Ectodermal cell (in vitro differentiated cells): ENCODE measurements around the gene D2HGDH.

Source experiments
- H3K27ac ChIP-seq: 2 replicates; pipeline ENCODE4 v1.7.0; 2013; ENCODE audit warnings: mild to moderate bottlenecking, low read depth, low read length; ENCODE audit not compliant: insufficient read depth, poor library complexity, severe bottlenecking
- H3K27me3 ChIP-seq: 2 replicates; pipeline ENCODE4 v1.7.0; 2013; ENCODE audit warnings: mild to moderate bottlenecking, low read length; ENCODE audit not compliant: insufficient read depth, control insufficient read depth, poor library complexity, severe bottlenecking
- H3K36me3 ChIP-seq: one replicate; pipeline ENCODE4 v1.7.0; 2013; ENCODE audit warnings: low read length; ENCODE audit not compliant: control insufficient read depth, insufficient read depth
- H3K4me1 ChIP-seq: one replicate; pipeline ENCODE4 v1.7.0; 2013; ENCODE audit warnings: low read length; ENCODE audit not compliant: control insufficient read depth, insufficient read depth
- H3K4me3 ChIP-seq: 2 replicates; pipeline ENCODE4 v1.7.0; 2013; ENCODE audit warnings: low read depth, low read length, control low read depth; ENCODE audit not compliant: insufficient read depth
- H3K9me3 ChIP-seq: 2 replicates; pipeline ENCODE4 v1.7.0; 2013; ENCODE audit warnings: mild to moderate bottlenecking, low read length, moderate library complexity; ENCODE audit not compliant: control insufficient read depth
- WGBS, 2 experiments: methylation state at CpG; one replicate each; pipeline ENCODE4 v1.1.7; 2013; ENCODE audit warnings: missing lambda C conversion rate in 2 of 2; 5-methylcytosine and 5-hydroxymethylcytosine counted together

Gene D2HGDH

DNA sequence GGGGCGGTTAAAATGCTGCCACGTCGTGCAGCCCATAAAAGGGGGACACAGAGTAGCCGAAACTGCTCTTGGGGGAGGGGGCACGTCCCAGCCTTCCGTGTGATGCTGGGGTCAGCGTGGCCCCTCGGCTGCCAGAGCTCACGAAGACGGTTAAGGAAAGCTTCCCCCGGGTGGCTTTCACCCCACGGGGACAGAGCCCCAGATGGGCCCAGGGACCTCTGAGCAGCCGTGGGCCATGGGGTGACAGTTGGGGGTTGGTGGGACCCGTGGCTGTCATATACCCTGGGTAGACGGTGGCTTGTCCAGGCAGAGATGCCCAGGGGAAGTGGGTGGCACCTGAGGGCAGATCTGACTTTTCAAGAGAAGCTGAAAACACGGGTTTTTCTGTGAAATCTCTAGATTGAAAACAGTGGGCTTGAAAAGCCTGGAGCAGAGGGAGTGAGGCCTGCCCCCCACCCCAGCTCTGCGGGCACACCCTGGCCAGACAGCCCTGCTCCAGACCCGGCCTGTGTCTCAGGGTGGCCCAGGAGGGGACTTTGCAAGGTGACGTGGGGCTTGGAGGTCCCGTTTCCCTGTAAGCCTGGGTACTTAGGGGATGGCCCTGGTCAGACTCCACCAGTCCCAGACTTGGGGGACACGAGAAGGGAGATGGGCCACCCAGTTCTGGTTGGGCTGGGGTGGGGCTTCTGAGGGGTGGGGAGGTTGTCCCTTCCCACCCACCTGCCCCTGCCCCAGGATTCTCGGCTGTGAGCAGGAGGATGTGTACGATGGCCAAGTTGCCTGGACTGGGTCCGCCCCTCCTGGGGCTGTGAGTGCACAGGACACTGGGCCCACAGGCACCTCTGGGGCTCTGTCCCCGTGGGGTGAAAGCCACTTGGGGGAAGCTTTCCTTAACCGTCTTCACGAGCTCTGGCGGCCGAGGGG, 75.2 kb downstream of the D2HGDH start:
- H3K36me3 ChIP-seq, result no peaks in the 10 kb centered on the region
- no peak overlapping the region for H3K27ac ChIP-seq
- H3K4me1 ChIP-seq, result peaks cover 23% of the 10 kb centered on the region
- WGBS, 2 experiments, result 88 to 89% methylated on average over 29 of the region's 29 CpGs
- H3K4me3 ChIP-seq, result no peak overlapping the region
- H3K9me3 ChIP-seq, result no peaks in the 10 kb centered on the region
- H3K27me3 ChIP-seq, result peaks cover 4% of the 10 kb centered on the region

- H3K27ac ChIP-seq, result no peak overlapping the region
- no peaks in the 10 kb centered on the region for H3K27me3 ChIP-seq
- no peak overlapping the region for H3K4me3 ChIP-seq
- H3K4me1 ChIP-seq, result peaks cover 25% of the 10 kb centered on the region
- H3K36me3 ChIP-seq, result no peaks in the 10 kb centered on the region
- H3K9me3 ChIP-seq, result no peaks in the 10 kb centered on the region
- 71 to 75% methylated on average over 28 of the region's 28 CpGs for WGBS, 2 experiments
Measured at GRCh38 chr2:241810307-241811200, 76.1 kb downstream of the D2HGDH start.

DNA sequence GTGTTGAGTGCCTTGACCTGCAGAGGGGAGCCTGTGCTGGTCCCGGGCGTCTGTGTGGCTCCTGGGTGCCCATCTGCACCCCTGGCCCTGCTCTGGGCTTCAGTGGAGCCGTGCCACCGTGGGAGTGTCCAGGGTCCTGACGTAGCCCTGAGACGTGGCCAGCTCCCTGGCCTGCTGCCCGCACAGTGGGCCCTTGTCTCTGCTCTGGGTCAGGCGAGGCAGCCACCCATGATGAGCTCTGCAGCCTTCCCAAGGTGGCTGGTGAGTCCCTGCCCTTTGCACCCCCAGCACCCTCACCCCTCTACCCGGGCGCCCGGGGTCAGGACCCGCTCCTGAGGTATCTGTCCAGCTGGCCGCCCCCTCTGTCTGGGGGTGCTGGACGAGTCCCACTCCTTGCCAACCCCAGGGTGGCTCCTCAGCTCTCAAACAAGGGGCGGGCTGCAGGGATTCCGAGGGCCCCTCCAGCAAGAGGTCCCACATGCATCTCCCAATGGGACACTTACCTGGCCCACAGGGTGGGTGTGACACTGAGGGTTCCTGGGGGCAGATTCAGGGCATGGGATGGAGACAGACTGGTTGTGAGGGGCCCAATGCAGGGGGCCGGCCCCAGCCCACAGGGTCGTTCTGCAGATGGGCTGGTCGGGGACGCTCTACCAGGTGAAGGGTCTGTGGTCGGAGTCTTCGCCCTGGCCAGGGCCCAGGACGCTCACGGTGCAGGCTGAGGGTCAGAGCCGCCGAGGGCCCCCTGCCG, 76.9 kb downstream of the D2HGDH start:
- Histone ChIP-seq H3K9me3 (no peaks in the 10 kb centered on the region), H3K4me3 (no peak overlapping the region), H3K36me3 (no peaks in the 10 kb centered on the region), H3K27me3 (no peaks in the 10 kb centered on the region), H3K4me1 (peaks cover 28% of the 10 kb centered on the region), H3K27ac (no peak overlapping the region)
- 93 to 94% methylated on average over 27 of the region's 27 CpGs for WGBS, 2 experiments

DNA sequence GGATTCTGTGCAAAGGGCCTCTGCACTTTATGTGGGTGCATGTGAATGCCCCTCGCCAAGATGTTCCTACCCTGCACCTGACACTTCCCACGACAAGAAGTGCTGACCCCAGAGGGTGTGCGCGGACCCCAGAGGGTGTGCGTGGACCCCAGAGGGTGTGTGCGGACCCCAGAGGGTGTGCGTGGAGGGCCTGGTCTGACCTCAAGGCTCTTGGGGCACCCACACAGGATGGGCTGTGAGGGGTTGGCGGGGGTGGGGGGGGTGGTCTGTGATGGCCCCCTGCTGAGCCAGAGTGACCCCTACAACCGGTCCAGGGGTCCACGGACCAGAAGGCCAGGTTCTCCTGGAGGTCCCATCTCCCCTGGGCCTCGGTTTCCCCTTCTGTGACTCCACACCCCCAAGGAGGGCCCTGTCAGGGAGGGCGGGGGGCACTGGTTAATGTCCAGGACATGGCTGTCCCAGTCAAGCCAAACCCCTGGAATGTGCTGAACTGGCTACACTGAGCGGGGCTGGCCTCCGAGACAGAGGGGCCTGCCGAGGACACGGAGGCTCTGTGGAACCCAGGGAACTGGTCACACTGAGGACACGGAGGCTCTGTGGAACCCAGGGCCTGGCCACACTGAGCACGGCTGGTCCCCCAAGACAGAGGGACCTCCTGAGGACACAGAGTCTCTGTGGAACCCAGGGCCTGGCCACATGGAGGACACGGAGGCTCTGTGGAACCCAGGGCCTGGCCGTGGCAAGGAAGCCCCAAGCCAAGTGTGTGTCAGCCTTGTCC, 77.7 kb downstream of the D2HGDH start:
- no peaks in the 10 kb centered on the region for H3K36me3 ChIP-seq
- H3K4me1 ChIP-seq, result peaks cover 28% of the 10 kb centered on the region
- H3K27me3 ChIP-seq, result no peaks in the 10 kb centered on the region
- WGBS, 2 experiments, result 90 to 91% methylated on average over 20 of the region's 20 CpGs
- no peak overlapping the region for H3K27ac ChIP-seq
- no peak overlapping the region for H3K4me3 ChIP-seq
- H3K9me3 ChIP-seq, result no peaks in the 10 kb centered on the region

DNA sequence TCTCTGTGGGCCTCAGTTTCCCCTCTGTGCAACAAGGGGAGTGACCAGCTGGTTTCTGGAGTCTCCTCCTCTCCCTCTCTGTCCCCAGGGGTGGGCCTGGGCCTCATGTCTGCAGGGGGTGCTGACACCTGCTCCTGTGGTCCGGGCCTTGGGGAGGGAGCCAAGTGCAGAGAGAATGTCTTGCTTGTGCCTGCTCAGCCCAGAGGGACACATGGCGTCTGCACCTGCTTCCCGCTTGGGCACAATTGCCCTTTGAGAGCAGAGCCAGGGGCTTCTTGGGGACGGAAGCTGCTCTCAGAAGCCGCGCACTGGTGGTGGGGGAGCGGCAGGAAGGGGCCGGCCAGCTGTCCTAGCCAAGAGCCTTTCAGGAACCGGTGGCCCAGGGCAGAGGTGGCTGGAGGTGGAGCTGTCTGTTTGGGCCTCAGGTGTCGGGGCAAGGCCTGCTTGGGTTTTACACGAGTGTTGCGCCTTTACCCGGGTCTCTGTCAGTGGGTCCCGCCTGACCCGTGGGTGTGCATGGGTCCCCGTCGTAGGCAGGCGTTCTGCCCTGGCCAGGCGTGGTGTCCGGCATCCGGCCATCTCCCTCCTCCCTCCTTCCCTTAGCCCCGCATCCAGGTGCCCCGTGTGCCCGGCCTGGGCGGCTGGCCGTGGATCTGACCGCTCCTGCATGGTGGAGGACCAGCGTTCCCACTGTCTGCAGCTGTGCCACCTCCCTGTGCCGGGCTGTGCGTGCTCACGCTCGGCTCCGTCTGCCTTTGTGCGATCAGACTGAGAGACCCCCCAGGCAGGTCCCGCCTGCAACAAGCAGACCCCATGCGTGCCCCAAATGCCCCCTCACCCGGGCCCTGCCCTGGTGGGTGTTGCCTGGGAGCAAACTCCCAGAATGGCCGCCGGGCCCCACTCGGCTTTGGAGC, 78.6 kb downstream of the D2HGDH start:
- Histone ChIP-seq H3K4me1 (peaks cover 28% of the 10 kb centered on the region), H3K9me3 (no peaks in the 10 kb centered on the region), H3K36me3 (no peaks in the 10 kb centered on the region), H3K27me3 (no peaks in the 10 kb centered on the region), H3K27ac (no peak overlapping the region), H3K4me3 (no peak overlapping the region)
- 92% methylated on average over 40 of the region's 40 CpGs for WGBS, 2 experiments

DNA sequence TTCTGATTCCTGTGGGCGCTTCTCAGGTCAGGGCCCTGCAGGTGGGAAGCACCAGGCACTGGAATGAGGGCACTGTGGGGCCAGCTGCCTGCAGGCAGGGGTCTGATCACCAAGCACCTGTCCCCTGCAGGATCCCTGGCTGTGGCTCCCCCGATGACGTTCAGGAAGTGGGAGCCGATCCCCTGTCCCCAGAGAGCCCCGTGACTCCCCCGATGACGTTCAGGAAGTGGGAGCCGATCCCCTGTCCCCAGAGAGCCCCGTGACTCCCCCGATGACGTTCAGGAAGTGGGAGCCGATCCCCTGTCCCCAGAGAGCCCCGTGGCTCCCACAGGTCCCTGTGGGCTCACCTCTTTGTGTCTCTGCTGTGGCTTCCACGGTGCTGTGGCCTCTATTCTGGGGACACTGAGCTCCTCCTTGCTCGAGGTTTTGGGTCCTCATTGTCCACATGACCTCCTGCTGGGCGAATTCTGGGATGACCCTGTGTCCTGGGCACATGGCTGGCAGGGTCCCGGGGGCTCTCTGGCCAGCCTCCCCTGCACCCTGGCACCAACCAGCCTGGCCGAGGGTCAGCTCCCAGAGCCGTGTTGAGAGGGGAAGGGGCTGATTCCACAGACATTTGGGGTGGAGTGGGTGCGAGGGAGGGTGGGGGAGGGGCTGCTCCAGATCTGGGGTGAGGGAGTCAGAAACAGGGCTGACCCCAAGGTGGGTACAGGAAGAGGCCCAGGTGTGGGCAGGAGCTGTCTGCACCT, 79.4 kb downstream of the D2HGDH start:
- Histone ChIP-seq H3K36me3 (no peaks in the 10 kb centered on the region), H3K27me3 (no peaks in the 10 kb centered on the region), H3K4me3 (no peak overlapping the region), H3K4me1 (peaks cover 23% of the 10 kb centered on the region), H3K9me3 (no peaks in the 10 kb centered on the region), H3K27ac (no peak overlapping the region)
- WGBS, 2 experiments, result 86 to 88% methylated on average over 20 of the region's 20 CpGs

DNA sequence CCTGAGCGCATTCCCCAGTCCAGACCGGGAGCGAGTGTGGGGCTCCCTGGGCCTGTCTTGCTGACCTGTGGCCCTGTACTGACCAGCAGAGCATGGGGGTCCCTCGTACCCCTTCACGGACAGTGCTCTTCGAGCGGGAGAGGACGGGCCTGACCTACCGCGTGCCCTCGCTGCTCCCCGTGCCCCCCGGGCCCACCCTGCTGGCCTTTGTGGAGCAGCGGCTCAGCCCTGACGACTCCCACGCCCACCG, 79.9 kb downstream of the D2HGDH start:
- 93 to 94% methylated on average over 17 of the region's 17 CpGs for WGBS, 2 experiments
- H3K4me3 ChIP-seq, result no peak overlapping the region
- H3K9me3 ChIP-seq, result no peaks in the 10 kb centered on the region

GRCh38 chr2:241814643-241815476, 80.4 kb downstream of the D2HGDH start:
- Histone ChIP-seq H3K36me3 (no peaks in the 10 kb centered on the region), H3K27ac (no peak overlapping the region), H3K9me3 (no peaks in the 10 kb centered on the region), H3K27me3 (no peaks in the 10 kb centered on the region), H3K4me3 (no peak overlapping the region), H3K4me1 (peaks cover 19% of the 10 kb centered on the region)
- 89 to 90% methylated on average over 52 of the region's 52 CpGs for WGBS, 2 experiments

More for the DNA sequence above, 79.9 kb downstream of the D2HGDH start:
- no peaks in the 10 kb centered on the region for H3K27me3 ChIP-seq
- no peaks in the 10 kb centered on the region for H3K36me3 ChIP-seq
- peaks cover 23% of the 10 kb centered on the region for H3K4me1 ChIP-seq
- no peak overlapping the region for H3K27ac ChIP-seq
